HepG2 (cell line): ENCODE results near the gene RASSF4. TPM values are rescaled to one million over a fixed set of nuclear protein-coding genes. Genes with fewer than 3 reads are reported as not detected.

Experiments used
- ATAC-seq: fragments of 200-7000 bp; cut with Tn5 transposase; 3 replicates; pipeline ENCODE4 v1.9.1; 2020; ENCODE audit warnings: mild to moderate bottlenecking, moderate library complexity
- BruUV-seq: library from RNA; stranded (reverse); fragments of 400-500 nt; replicated peaks from 2 replicates; lab custom pipeline; 2021; lab: Mats Ljungman, UMichigan
- CTCF ChIA-PET: fragments of 300-600 bp; formaldehyde crosslinking; extraction: SDS; loops from one replicate; lab custom pipeline; 2021; ENCODE audit warnings: low total read pairs, inconsistent platforms, low intra/inter-chr PET ratio; lab: Yijun Ruan, JAX
- POLR2A ChIA-PET: fragments of 350-600 bp; sonication (Branson Sonifier 250); formaldehyde crosslinking; loops from one replicate; lab custom pipeline; 2020; ENCODE audit warnings: antibody characterized with exemption, inconsistent platforms; lab: Yijun Ruan, JAX
- DNase-seq: peaks from one replicate; pipeline ENCODE4 v3.0.0-alpha.2; 2015; ENCODE audit warnings: low spot score
- FAIRE-seq: peaks from 3 replicates; lab custom pipeline; 2011; peaks lifted over from hg19 to GRCh38; lab: Jason Lieb, UNC
- H2AFZ ChIP-seq: one replicate; pipeline ENCODE4 v1.6.1; 2011; ENCODE audit warnings: low read length, inconsistent platforms
- H3K27ac ChIP-seq: fragments of 300-600 bp; 3 replicates; pipeline ENCODE4 v1.8.0; 2011; ENCODE audit warnings: mixed run types, mild to moderate bottlenecking, mixed read lengths, low read length, inconsistent platforms; ENCODE audit not compliant: insufficient read depth; ENCODE audit errors: extremely low read length
- H3K27me3 ChIP-seq, 2 experiments: fragments of 200-600 bp in 1 of 2; 2 replicates in 1 of 2; 3 replicates in 1 of 2; pipeline versions ENCODE4 v1.6.0 to v1.8.0; 2011; ENCODE audit warnings: low read length in 2 of 2, mild to moderate bottlenecking in 2 of 2, moderate library complexity in 2 of 2, inconsistent platforms in 1 of 2; ENCODE audit not compliant: insufficient read depth in 2 of 2, control insufficient read depth in 1 of 2
- H3K36me3 ChIP-seq, 2 experiments: fragments of 200-600 bp in 1 of 2; replicated peaks in 1 of 2; 2 replicates in 1 of 2; 3 replicates in 1 of 2; pipeline versions ENCODE4 v1.5.1 to v1.8.0; 2011; ENCODE audit warnings: low read length in 2 of 2, inconsistent platforms in 1 of 2; ENCODE audit not compliant: insufficient read depth in 2 of 2, control insufficient read depth in 1 of 2
- H3K4me1 ChIP-seq: 2 replicates; pipeline ENCODE4 v1.5.1; 2012; ENCODE audit warnings: low read length, inconsistent platforms; ENCODE audit not compliant: insufficient read depth
- H3K4me2 ChIP-seq: 2 replicates; pipeline ENCODE4 v1.6.0; 2011; ENCODE audit warnings: low read depth, low read length, inconsistent platforms
- H3K4me3 ChIP-seq, 3 experiments: fragments of 200-600 bp in 1 of 3; sonication (generic), shearing (Covaris generic) in 1 of 3; replicated peaks in 1 of 3; 2 replicates each; pipeline ENCODE4 v1.5.1; 2011 to 2016; ENCODE audit warnings: low read length in 3 of 3, inconsistent platforms in 2 of 3, low read depth in 2 of 3, mild to moderate bottlenecking in 2 of 3, control low read depth in 1 of 3, mixed read lengths in 1 of 3; ENCODE audit not compliant: insufficient read depth in 1 of 3
- H3K79me2 ChIP-seq: one replicate; pipeline ENCODE4 v1.6.1; 2011; ENCODE audit warnings: low read length, inconsistent platforms; ENCODE audit not compliant: insufficient read depth
- H3K9ac ChIP-seq: 2 replicates; pipeline ENCODE4 v1.6.0; 2011; ENCODE audit warnings: mild to moderate bottlenecking, low read depth, low read length, inconsistent platforms; ENCODE audit not compliant: insufficient read depth
- H3K9me3 ChIP-seq: 2 replicates; pipeline ENCODE4 v1.5.1; 2012; ENCODE audit warnings: mild to moderate bottlenecking, low read length
- H4K20me1 ChIP-seq: 2 replicates; pipeline ENCODE4 v1.6.0; 2011; ENCODE audit warnings: inconsistent platforms, mild to moderate bottlenecking, low read length, moderate library complexity; ENCODE audit not compliant: insufficient read depth
- MBD4 ChIP-seq: IDR thresholded peaks from 2 replicates; pipeline ENCODE4 v1.6.1; 2012; ENCODE audit warnings: low read length, inconsistent platforms, borderline replicate concordance
- POLR2A ChIP-seq, 2 experiments: IDR thresholded peaks; 2 replicates each; pipeline ENCODE4 v1.6.1; 2011; ENCODE audit warnings: low read depth in 2 of 2, low read length in 2 of 2, mild to moderate bottlenecking in 1 of 2, moderate library complexity in 1 of 2; ENCODE audit not compliant: insufficient read depth in 1 of 2
- ZNF234 ChIP-seq: sonication (generic); formaldehyde crosslinking; conservative IDR thresholded peaks from 2 replicates; pipeline ENCODE4 v1.5.1; 2020; ENCODE audit warnings: mild to moderate bottlenecking, missing genetic modification reagents
- ZNF333 ChIP-seq: sonication (generic); formaldehyde crosslinking; IDR thresholded peaks from 2 replicates; pipeline ENCODE4 v1.4.0; 2020; ENCODE audit warnings: mild to moderate bottlenecking, missing genetic modification reagents, borderline replicate concordance
- ZNF432 ChIP-seq: sonication (generic); formaldehyde crosslinking; IDR thresholded peaks from 2 replicates; pipeline ENCODE4 v1.5.0; 2020; ENCODE audit warnings: missing genetic modification reagents, mild to moderate bottlenecking, borderline replicate concordance
- WGBS: methylation state at CpG from one replicate; pipeline ENCODE4 v1.1.6; 2017; ENCODE audit warnings: low lambda C conversion rate; 5-methylcytosine and 5-hydroxymethylcytosine counted together
- in situ Hi-C: cut with HindIII; loops from 2 replicates; pipeline ENCODE4 v1.10.0; 2017; ENCODE audit warnings: low pct_unique_long_range_greater_than_20kb; ENCODE audit not compliant: extremely low pct_ligation_motif_present
- intact Hi-C: fragments of 100-400 bp; cut with micrococcal nuclease; formaldehyde crosslinking; loops from one replicate; pipeline ENCODE4 v1.10.0; 2022; ENCODE audit not compliant: unreplicated experiment
- polyA plus RNA-seq, 8 experiments: library from polyadenylated mRNA; depleted of rRNA in 3 of 8; stranded (reverse) in 7 of 8; unstranded in 1 of 8; fragments of >200 nt; fragmentation: Illumina TruSeq in 4 of 8; extraction: Trizol in 4 of 8; gene quantifications; 2 replicates each; pipeline versions ENCODE4 v1.2.1 to v1.2.3, GENCODE V29; 2011 to 2016; ENCODE audit warnings: low read depth in 4 of 8, missing spikeins in 1 of 8, mixed read lengths in 1 of 8; ENCODE audit not compliant: insufficient read depth in 1 of 8
- total RNA-seq, 5 experiments: library from RNA; depleted of rRNA; stranded (reverse); fragments of >200 nt; fragmentation: Illumina TruSeq; extraction: Trizol; gene quantifications; 2 replicates each; pipeline ENCODE4 v1.2.3, GENCODE V29; 2016; ENCODE audit warnings: low read depth in 1 of 5
- TF ChIP-seq, protein P1 (sequence below): sonication (generic); formaldehyde crosslinking; IDR thresholded peaks from 2 replicates; pipeline ENCODE4 v1.4.0; 2020; ENCODE audit warnings: mild to moderate bottlenecking, missing genetic modification reagents, borderline replicate concordance

Gene RASSF4
- total and polyA plus RNA-seq, 2 of the 13 experiments (the other 11 are each of a cell fraction or from before 2014, with no cell fraction given) = 34.0 to 51.7 TPM

DNA sequence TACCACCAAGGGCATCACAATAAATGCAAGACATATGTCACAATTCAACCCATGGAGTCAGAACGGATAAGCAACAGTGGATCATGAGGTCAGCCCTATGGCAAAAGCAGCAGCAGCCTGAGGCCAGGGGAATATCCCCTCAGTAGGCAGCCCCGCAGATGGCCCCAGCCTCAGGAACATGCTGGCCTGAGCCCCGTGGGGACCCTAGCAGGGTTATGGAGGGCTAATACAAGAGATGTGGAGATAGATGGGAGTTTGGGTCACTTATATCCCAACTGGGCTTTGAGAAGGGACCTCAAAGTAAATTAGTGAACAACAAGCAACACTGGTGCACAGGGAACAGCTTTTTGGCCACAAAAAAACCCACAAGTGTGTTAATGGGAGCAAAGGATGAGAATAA lies 39.4 kb upstream of the RASSF4 start:
- Histone ChIP-seq H3K27me3 (peaks cover 3 to 5% of the 10 kb centered on the region in 2 experiments; a peak in 2 of 5 replicates), H3K9ac (no peak overlapping the region), H3K9me3 (no peaks in the 10 kb centered on the region; the same call in 1 of the 2 replicates), H4K20me1 (no peaks in the 10 kb centered on the region), H3K79me2 (no peaks in the 10 kb centered on the region), H3K27ac (no peak overlapping the region), H3K36me3 (no peaks in the 10 kb centered on the region), H3K4me1 (peaks cover 8% of the 10 kb centered on the region), H3K4me2 (no peak overlapping the region), H3K4me3 (no peak overlapping the region), H2AFZ (no peak overlapping the region)
- BruUV-seq = no TSS peak
- in situ Hi-C loops = no loop called here
- ATAC-seq (no peak), DNase-seq (no peak), FAIRE-seq (no peak)
- ChIA-PET CTCF (no interaction called here), POLR2A (no interaction called here)
- TF ChIP-seq MBD4 (no peak), ZNF234 (CRISPR knock-in tag) (no peak)
- TF ChIP-seq, protein P1, sequence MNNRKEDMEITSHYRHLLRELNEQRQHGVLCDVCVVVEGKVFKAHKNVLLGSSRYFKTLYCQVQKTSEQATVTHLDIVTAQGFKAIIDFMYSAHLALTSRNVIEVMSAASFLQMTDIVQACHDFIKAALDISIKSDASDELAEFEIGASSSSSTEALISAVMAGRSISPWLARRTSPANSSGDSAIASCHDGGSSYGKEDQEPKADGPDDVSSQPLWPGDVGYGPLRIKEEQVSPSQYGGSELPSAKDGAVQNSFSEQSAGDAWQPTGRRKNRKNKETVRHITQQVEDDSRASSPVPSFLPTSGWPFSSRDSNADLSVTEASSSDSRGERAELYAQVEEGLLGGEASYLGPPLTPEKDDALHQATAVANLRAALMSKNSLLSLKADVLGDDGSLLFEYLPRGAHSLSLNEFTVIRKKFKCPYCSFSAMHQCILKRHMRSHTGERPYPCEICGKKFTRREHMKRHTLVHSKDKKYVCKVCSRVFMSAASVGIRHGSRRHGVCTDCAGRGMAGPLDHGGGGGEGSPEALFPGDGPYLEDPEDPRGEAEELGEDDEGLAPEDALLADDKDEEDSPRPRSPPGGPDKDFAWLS (CRISPR knock-in tag) = no peak
- 50% methylated on average over 3 of the region's 3 CpGs for WGBS
- intact Hi-C loops = no loop called here

DNA sequence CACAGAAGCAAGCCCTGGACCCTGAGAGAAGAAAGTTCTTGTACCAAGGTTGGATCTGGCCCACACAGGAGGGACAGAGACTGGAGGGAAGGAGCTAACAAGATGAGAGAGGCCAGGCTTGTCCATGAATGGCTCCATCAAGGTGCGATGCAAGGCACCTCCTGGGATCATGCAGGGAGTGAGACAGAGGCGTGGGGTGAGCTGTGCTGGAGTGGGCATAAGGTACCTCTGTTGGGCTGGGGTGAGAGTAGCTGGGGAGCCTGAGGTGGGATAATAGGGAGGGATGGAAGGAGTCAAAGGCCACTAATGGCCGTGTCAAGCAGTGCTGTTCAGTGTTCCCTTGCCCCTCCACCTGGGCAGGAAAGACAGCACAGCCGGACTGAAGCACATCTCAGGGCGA lies 38.5 kb upstream of the RASSF4 start:
- BruUV-seq = no TSS peak
- WGBS = 55% methylated on average over 5 of the region's 5 CpGs
- peaks cover 3 to 5% of the 10 kb centered on the region in 2 experiments; a peak in 2 of 5 replicates for H3K27me3 ChIP-seq
- TF ChIP-seq ZNF432 (CRISPR knock-in tag) (no peak), POLR2A (IDR thresholded peaks at IDR 0.05; ENCODE audit: insufficient read depth in 1 of 2, low read depth in 2 of 2, low read length in 2 of 2) (no peak), ZNF333 (CRISPR knock-in tag) (no peak)
- TF ChIP-seq, all 625 proteins: peak for 0
- Histone ChIP-seq H3K9ac (no peak overlapping the region), H3K79me2 (no peaks in the 10 kb centered on the region), H2AFZ (no peak overlapping the region), H4K20me1 (no peaks in the 10 kb centered on the region), H3K27ac (no peak overlapping the region), H3K36me3 (no peaks in the 10 kb centered on the region), H3K9me3 (no peaks in the 10 kb centered on the region; the same call in 1 of the 2 replicates), H3K4me3 (no peak overlapping the region), H3K4me1 (peaks cover 16% of the 10 kb centered on the region), H3K4me2 (no peak overlapping the region)
- CTCF ChIA-PET = no interaction called here
- in situ Hi-C loops (no loop called here), intact Hi-C loops (no loop called here)
- ATAC-seq (no peak), FAIRE-seq (no peak), DNase-seq (no peak)
- POLR2A ChIA-PET = no interaction called here
